Stimulated activated CD8-positive, alpha-beta memory T cell treated with anti-CD3 and anti-CD28 coated beads, Interleukin-12 subunit alpha, Interleukin-12 subunit beta, amount 100 ng/mL, for 24 hours (primary cell): Measurements from ENCODE around the gene ABHD11.
"Not testable (repeated sequence)": the region's sequence is repeated elsewhere in the genome, so short reads cannot be mapped to it uniquely, and the experiment has no call there.

Experiments
- DNase-seq: peaks from one replicate; pipeline ENCODE4 v3.0.0-alpha.2; 2020; ENCODE audit errors: extremely low read depth

Gene ABHD11

GRCh38 chr7:73718905-73719805 lies 19.4 kb downstream of the ABHD11 start, which contains the start of gene STX1A:
TSS of gene STX1A (minus strand) at chr7:73719669. CDS start at chr7:73719631, 38 bp downstream.
- no peak for DNase-seq

DNA sequence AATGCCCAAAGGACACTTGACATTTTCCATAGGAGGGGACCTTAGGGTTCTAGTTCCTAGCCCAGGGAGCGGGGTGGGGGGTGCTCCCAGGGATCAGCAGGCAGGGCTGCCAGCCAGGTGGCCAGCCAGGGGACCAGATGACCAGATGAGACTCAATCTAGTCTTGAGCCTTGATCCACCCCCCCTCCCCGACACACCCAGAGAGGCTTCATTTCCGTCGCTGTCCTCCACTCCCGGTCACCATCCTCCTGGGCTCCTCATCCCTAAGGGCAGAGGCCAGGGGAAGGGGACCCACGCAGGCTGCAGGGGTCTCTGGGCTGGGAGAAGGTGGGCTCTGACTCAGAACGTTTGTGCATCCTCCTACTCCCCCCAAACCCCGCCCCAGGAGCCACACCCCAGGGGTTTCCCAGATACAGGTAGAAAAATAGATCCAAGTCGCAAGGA lies 20.1 kb downstream of the ABHD11 start:
- DNase-seq, result no peak

GRCh38 chr7:73717991-73718405 lies 20.6 kb downstream of the ABHD11 start:
- DNase-seq, result peak; percentile 61

GRCh38 chr7:73717025-73717807 lies 21.4 kb downstream of the ABHD11 start:
- DNase-seq, result no peak

- DNase-seq, result no peak
Measured at GRCh38 chr7:73716318-73716890, 22.2 kb downstream of the ABHD11 start.

- DNase-seq, result no peak
Measured at GRCh38 chr7:73715648-73716317, 22.8 kb downstream of the ABHD11 start.

DNA sequence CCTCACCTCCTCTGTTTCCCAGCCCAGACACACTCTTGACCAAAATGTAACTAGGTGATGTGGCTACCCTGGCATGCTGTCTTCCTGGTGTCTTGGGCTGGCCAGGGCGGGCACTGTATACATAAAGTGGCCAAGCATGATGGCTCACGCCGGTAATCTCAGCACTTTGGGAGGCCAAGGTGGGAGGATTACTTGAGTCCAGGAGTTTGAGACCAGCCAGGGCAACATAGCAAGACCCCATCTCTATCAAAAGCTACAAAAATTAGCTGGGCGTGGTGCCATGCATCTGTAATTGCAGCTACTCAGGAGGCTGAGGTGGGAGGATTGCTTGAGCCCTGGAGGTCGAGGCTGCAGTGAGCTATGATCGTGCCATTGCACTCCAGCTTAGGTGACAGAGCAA lies 25.3 kb downstream of the ABHD11 start:
- not testable (repeated sequence) for DNase-seq

DNA sequence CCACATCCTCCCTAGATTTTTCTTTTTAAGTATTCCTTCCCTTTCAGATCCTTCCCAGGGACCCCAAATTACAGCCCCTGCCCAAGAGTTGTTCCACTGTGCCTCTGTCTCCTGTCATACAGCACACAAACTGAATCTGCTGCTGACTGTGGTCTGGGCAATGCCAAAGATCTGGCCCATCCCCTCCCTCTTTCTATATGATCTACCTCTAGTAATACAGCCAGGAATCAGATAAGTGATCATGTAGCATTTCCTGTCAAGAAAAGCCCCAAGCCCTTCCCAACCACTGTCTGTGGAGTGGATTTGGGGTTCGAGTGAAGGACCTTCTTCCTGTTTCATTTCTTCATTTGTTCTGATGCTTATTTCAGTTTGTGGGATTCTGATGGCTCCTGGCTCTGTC lies 25.8 kb downstream of the ABHD11 start:
- DNase-seq, result no peak

DNA sequence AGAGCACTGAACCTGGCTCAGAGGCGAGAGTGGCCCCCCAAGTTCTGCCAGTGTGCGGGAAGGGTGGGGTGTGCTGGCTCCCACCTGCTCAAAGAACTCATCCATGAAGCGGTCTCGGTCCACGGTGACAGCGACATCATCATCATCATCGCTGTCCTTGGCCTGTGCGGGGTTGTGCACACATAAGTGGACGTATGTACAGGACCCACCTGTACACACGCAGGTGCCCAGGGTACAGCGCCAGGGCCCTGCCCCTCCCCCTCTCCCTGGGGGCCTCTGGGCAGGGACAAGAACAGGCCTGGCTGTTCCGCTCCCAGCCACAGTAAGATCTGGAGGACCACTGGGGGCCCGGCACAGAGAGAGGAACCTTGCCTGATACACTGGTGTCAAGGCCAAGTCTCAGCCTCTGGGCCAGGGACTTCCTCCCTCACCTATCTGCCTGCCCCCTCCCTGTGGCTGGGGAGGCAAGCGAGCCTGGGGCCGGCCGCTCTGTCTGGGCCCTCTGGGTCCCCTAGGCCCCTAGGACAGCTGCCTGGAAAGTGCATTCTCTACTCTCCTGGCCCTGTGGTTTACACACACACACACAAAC lies 29.5 kb downstream of the ABHD11 start:
- DNase-seq, result no peak

GRCh38 chr7:73707045-73707631 lies 31.5 kb downstream of the ABHD11 start:
- DNase-seq, result no peak

- DNase-seq, result no peak
Measured at GRCh38 chr7:73706126-73707044, 32.2 kb downstream of the ABHD11 start.

GRCh38 chr7:73705551-73705920 lies 33.1 kb downstream of the ABHD11 start:
- no peak for DNase-seq

DNA sequence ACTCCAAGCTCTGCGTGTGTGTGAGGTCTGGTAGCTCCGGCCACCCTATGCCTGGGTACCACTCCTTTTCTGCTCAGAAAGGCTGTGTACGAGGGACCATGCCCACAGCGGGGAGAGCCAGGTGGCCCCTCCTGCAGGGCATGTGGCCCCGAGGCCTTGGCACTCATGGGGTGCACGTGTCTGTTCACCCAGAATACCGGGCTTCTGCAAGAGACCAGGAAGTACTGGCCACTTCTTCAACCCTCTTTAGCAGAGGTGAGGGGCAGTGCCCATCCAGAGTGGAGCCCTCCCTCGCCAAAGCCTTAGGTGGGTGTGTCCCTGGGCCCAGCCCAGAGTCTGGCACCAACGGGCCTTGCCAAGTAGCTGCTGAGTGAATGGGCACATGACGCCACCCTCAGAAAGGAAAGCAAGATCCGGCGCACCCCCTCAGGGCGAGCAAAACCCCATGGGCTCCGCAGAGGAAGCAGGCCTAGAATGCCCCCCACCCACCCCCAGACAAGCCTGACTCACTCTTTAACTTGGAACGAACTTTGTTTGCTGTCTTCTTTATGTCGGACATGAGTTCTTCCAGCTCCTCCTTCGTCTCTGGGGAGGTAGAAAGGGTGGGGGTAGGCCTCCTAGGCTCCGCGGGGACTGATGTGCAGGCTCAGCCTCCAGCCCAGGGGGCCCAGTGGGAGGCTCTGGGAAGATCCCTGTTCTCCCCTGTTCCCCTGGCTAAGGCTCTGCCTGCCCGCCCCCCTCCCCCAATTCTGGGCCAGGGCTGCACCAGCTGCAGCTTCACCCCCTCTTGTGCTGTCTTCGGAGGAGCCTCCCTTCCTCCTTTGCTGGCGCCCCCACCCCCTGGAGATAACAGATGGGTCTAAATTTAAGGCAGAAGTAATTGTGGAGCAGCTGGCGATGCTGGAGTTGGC lies 33.7 kb downstream of the ABHD11 start:
- no peak for DNase-seq

- no peak for DNase-seq
Measured at GRCh38 chr7:73703757-73704639, 34.6 kb downstream of the ABHD11 start.

GRCh38 chr7:73703225-73703624 lies 35.4 kb downstream of the ABHD11 start:
- no peak for DNase-seq

- DNase-seq, result no peak
Measured at GRCh38 chr7:73702665-73703064, 35.9 kb downstream of the ABHD11 start.

- DNase-seq, result no peak
Measured at GRCh38 chr7:73702226-73702625, 36.4 kb downstream of the ABHD11 start.
